MV-4-11 (cell line): ENCODE results near the gene MALRD1.

ENCODE experiments used
- DNase-seq: peaks from one replicate; lab custom pipeline; 2025; lab: John Stamatoyannopoulos, UW

MALRD1 gene

GRCh38 chr10:19577381-19577780, 528.8 kb downstream of the MALRD1 start:
- DNase-seq = no peak

- no peak for DNase-seq
Observed at GRCh38 chr10:19577807-19578206, 529.2 kb downstream of the MALRD1 start.

- DNase-seq = peak; percentile 9
Observed at GRCh38 chr10:19578571-19578970, 530.0 kb downstream of the MALRD1 start.

GRCh38 chr10:19579761-19580545, 531.4 kb downstream of the MALRD1 start:
- DNase-seq = no peak

GRCh38 chr10:19580691-19581090, 532.1 kb downstream of the MALRD1 start:
- DNase-seq = no peak

- no peak for DNase-seq
Observed at GRCh38 chr10:19588608-19589007, 540.0 kb downstream of the MALRD1 start.

- DNase-seq = no peak
Observed at GRCh38 chr10:19592276-19592675, 543.7 kb downstream of the MALRD1 start.

GRCh38 chr10:19595212-19595845, 546.7 kb downstream of the MALRD1 start:
- no peak for DNase-seq

GRCh38 chr10:19605806-19606205, 557.2 kb downstream of the MALRD1 start:
- DNase-seq = no peak

- no peak for DNase-seq
Observed at GRCh38 chr10:19606968-19607367, 558.4 kb downstream of the MALRD1 start.

GRCh38 chr10:19611775-19612174, 563.2 kb downstream of the MALRD1 start:
- DNase-seq = no peak

GRCh38 chr10:19616966-19617365, 568.4 kb downstream of the MALRD1 start:
- no peak for DNase-seq

- DNase-seq = peak; percentile 7
Observed at GRCh38 chr10:19620811-19621210, 572.2 kb downstream of the MALRD1 start.

GRCh38 chr10:19623321-19623720, 574.7 kb downstream of the MALRD1 start:
- DNase-seq = no peak

- no peak for DNase-seq
Observed at GRCh38 chr10:19626156-19626555, 577.6 kb downstream of the MALRD1 start.

GRCh38 chr10:19628767-19629560, 580.4 kb downstream of the MALRD1 start:
- DNase-seq = no peak

- peak; percentile 42 for DNase-seq
Observed at GRCh38 chr10:19629567-19629966, 581.0 kb downstream of the MALRD1 start.

- no peak for DNase-seq
Observed at GRCh38 chr10:19634163-19634562, 585.6 kb downstream of the MALRD1 start.

GRCh38 chr10:19638182-19638895, 589.7 kb downstream of the MALRD1 start:
- DNase-seq = peak; percentile 94

GRCh38 chr10:19638896-19639233, 590.3 kb downstream of the MALRD1 start:
- peak; percentile 81 for DNase-seq

- DNase-seq = peak; percentile 4
Observed at GRCh38 chr10:19640566-19641263, 592.1 kb downstream of the MALRD1 start.

GRCh38 chr10:19651549-19651948, 602.9 kb downstream of the MALRD1 start:
- peak; percentile 30 for DNase-seq
